Measurements from ENCODE around the gene UNC13A.

UNC13A gene

GRCh38 chr19:17722655-17723240 lies 34.6 kb upstream of the UNC13A start:
- no peak overlapping the region for H3K4me3 ChIP-seq (ENCODE audit: low read depth in 1 of 2, low read length in 2 of 2)
- peaks cover 29% of the 10 kb centered on the region for H3K36me3 ChIP-seq (ENCODE audit: insufficient read depth, low read length)
- no peak overlapping the region for H3K27ac ChIP-seq (ENCODE audit: low read depth, low read length)
- H3K4me1 ChIP-seq (ENCODE audit: insufficient read depth, low read length) = peaks cover 26% of the 10 kb centered on the region
- H3K27me3 ChIP-seq (ENCODE audit: control insufficient read depth in 1 of 2, insufficient read depth in 2 of 2, low read length in 2 of 2) = no peaks in the 10 kb centered on the region
- no peak overlapping the region for H3K9ac ChIP-seq (ENCODE audit: low read length)
- no peaks in the 10 kb centered on the region for H3K9me3 ChIP-seq (ENCODE audit: low read length)

- H3K36me3 ChIP-seq (ENCODE audit: insufficient read depth, low read length) = peaks cover 29% of the 10 kb centered on the region
- no peaks in the 10 kb centered on the region for H3K9me3 ChIP-seq (ENCODE audit: low read length)
- H3K27me3 ChIP-seq (ENCODE audit: control insufficient read depth in 1 of 2, insufficient read depth in 2 of 2, low read length in 2 of 2) = no peaks in the 10 kb centered on the region
- peaks cover 31% of the 10 kb centered on the region for H3K4me1 ChIP-seq (ENCODE audit: insufficient read depth, low read length)
- no peak overlapping the region for H3K4me3 ChIP-seq (ENCODE audit: low read depth in 1 of 2, low read length in 2 of 2)
- H3K27ac ChIP-seq (ENCODE audit: low read depth, low read length) = no peak overlapping the region
- H3K9ac ChIP-seq (ENCODE audit: low read length) = no peak overlapping the region
These were observed 33.7 kb upstream of the UNC13A start for GRCh38 chr19:17721821-17722220.

GRCh38 chr19:17721111-17721628 lies 33.0 kb upstream of the UNC13A start:
- Histone ChIP-seq H3K4me3 (ENCODE audit: low read depth in 1 of 2, low read length in 2 of 2) (peak overlapping the region in 1 of 2 donors; percentile 56), H3K4me1 (ENCODE audit: insufficient read depth, low read length) (peaks cover 31% of the 10 kb centered on the region), H3K36me3 (ENCODE audit: insufficient read depth, low read length) (peaks cover 29% of the 10 kb centered on the region), H3K27ac (ENCODE audit: low read depth, low read length) (no peak overlapping the region), H3K9ac (ENCODE audit: low read length) (peak overlapping the region; percentile 10), H3K9me3 (ENCODE audit: low read length) (no peaks in the 10 kb centered on the region), H3K27me3 (ENCODE audit: control insufficient read depth in 1 of 2, insufficient read depth in 2 of 2, low read length in 2 of 2) (no peaks in the 10 kb centered on the region)

GRCh38 chr19:17720440-17720839 lies 32.3 kb upstream of the UNC13A start:
- H3K27ac ChIP-seq (ENCODE audit: low read depth, low read length) = peak overlapping the region; percentile 22
- peaks cover 31% of the 10 kb centered on the region for H3K4me1 ChIP-seq (ENCODE audit: insufficient read depth, low read length)
- peak overlapping the region; percentile 10 for H3K9ac ChIP-seq (ENCODE audit: low read length)

GRCh38 chr19:17719730-17720400 lies 31.7 kb upstream of the UNC13A start:
- H3K36me3 ChIP-seq (ENCODE audit: insufficient read depth, low read length) = peaks cover 16% of the 10 kb centered on the region
- peaks cover 31% of the 10 kb centered on the region for H3K4me1 ChIP-seq (ENCODE audit: insufficient read depth, low read length)
- H3K27me3 ChIP-seq (ENCODE audit: control insufficient read depth in 1 of 2, insufficient read depth in 2 of 2, low read length in 2 of 2) = no peaks in the 10 kb centered on the region
- H3K27ac ChIP-seq (ENCODE audit: low read depth, low read length) = peak overlapping the region; percentile 22
- H3K4me3 ChIP-seq (ENCODE audit: low read depth in 1 of 2, low read length in 2 of 2) = peak overlapping the region; percentile 56 to 96
- H3K9me3 ChIP-seq (ENCODE audit: low read length) = no peaks in the 10 kb centered on the region
- peak overlapping the region; percentile 10 for H3K9ac ChIP-seq (ENCODE audit: low read length)

More at GRCh38 chr19:17720440-17720839, 32.3 kb upstream of the UNC13A start:
- Histone ChIP-seq H3K36me3 (ENCODE audit: insufficient read depth, low read length) (peaks cover 22% of the 10 kb centered on the region), H3K27me3 (ENCODE audit: control insufficient read depth in 1 of 2, insufficient read depth in 2 of 2, low read length in 2 of 2) (no peaks in the 10 kb centered on the region), H3K9me3 (ENCODE audit: low read length) (no peaks in the 10 kb centered on the region), H3K4me3 (ENCODE audit: low read depth in 1 of 2, low read length in 2 of 2) (peak overlapping the region; percentile 56 to 96)

- H3K36me3 ChIP-seq (ENCODE audit: insufficient read depth, low read length) = peaks cover 8% of the 10 kb centered on the region
- H3K9me3 ChIP-seq (ENCODE audit: low read length) = no peaks in the 10 kb centered on the region
- H3K27ac ChIP-seq (ENCODE audit: low read depth, low read length) = peak within 1 kb of the TSS; percentile 22
- H3K27me3 ChIP-seq (ENCODE audit: control insufficient read depth in 1 of 2, insufficient read depth in 2 of 2, low read length in 2 of 2) = no peaks in the 10 kb centered on the region
- H3K4me3 ChIP-seq (ENCODE audit: low read depth in 1 of 2, low read length in 2 of 2) = peak within 1 kb of the TSS; percentile 64 to 96
- peaks cover 31% of the 10 kb centered on the region for H3K4me1 ChIP-seq (ENCODE audit: insufficient read depth, low read length)
- H3K9ac ChIP-seq (ENCODE audit: low read length) = peak within 1 kb of the TSS; percentile 10
These were observed 31.0 kb upstream of the UNC13A start, which contains the start of gene MAP1S for GRCh38 chr19:17718947-17719711. Gene MAP1S (plus strand): TSS chr19:17719480. CDS start chr19:17719503, 23 bp downstream.

- peaks cover 31% of the 10 kb centered on the region for H3K4me1 ChIP-seq (ENCODE audit: insufficient read depth, low read length)
- H3K4me3 ChIP-seq (ENCODE audit: low read depth in 1 of 2, low read length in 2 of 2) = peak overlapping the region; percentile 64 to 96
- peaks cover 5% of the 10 kb centered on the region for H3K36me3 ChIP-seq (ENCODE audit: insufficient read depth, low read length)
- no peaks in the 10 kb centered on the region for H3K27me3 ChIP-seq (ENCODE audit: control insufficient read depth in 1 of 2, insufficient read depth in 2 of 2, low read length in 2 of 2)
- H3K27ac ChIP-seq (ENCODE audit: low read depth, low read length) = no peak overlapping the region
- H3K9ac ChIP-seq (ENCODE audit: low read length) = no peak overlapping the region
- H3K9me3 ChIP-seq (ENCODE audit: low read length) = no peaks in the 10 kb centered on the region
These were observed 30.4 kb upstream of the UNC13A start for GRCh38 chr19:17718550-17718946.

- no peaks in the 10 kb centered on the region for H3K36me3 ChIP-seq (ENCODE audit: insufficient read depth, low read length)
- H3K4me3 ChIP-seq (ENCODE audit: low read depth in 1 of 2, low read length in 2 of 2) = no peak overlapping the region
- H3K27ac ChIP-seq (ENCODE audit: low read depth, low read length) = no peak overlapping the region
- H3K27me3 ChIP-seq (ENCODE audit: control insufficient read depth in 1 of 2, insufficient read depth in 2 of 2, low read length in 2 of 2) = no peaks in the 10 kb centered on the region
- H3K9me3 ChIP-seq (ENCODE audit: low read length) = no peaks in the 10 kb centered on the region
- H3K4me1 ChIP-seq (ENCODE audit: insufficient read depth, low read length) = peaks cover 23% of the 10 kb centered on the region
- no peak overlapping the region for H3K9ac ChIP-seq (ENCODE audit: low read length)
These were observed 28.3 kb upstream of the UNC13A start for GRCh38 chr19:17716309-17716929.

GRCh38 chr19:17711851-17712250 lies 23.7 kb upstream of the UNC13A start:
- H3K9me3 ChIP-seq (ENCODE audit: low read length) = no peaks in the 10 kb centered on the region
- H3K4me3 ChIP-seq (ENCODE audit: low read depth in 1 of 2, low read length in 2 of 2) = no peak overlapping the region
- no peaks in the 10 kb centered on the region for H3K27me3 ChIP-seq (ENCODE audit: control insufficient read depth in 1 of 2, insufficient read depth in 2 of 2, low read length in 2 of 2)
- no peak overlapping the region for H3K9ac ChIP-seq (ENCODE audit: low read length)
- H3K4me1 ChIP-seq (ENCODE audit: insufficient read depth, low read length) = no peaks in the 10 kb centered on the region
- no peaks in the 10 kb centered on the region for H3K36me3 ChIP-seq (ENCODE audit: insufficient read depth, low read length)
- no peak overlapping the region for H3K27ac ChIP-seq (ENCODE audit: low read depth, low read length)

GRCh38 chr19:17706750-17707181 lies 18.6 kb upstream of the UNC13A start:
- H3K36me3 ChIP-seq (ENCODE audit: insufficient read depth, low read length) = no peaks in the 10 kb centered on the region
- no peaks in the 10 kb centered on the region for H3K9me3 ChIP-seq (ENCODE audit: low read length)
- H3K9ac ChIP-seq (ENCODE audit: low read length) = no peak overlapping the region
- H3K4me1 ChIP-seq (ENCODE audit: insufficient read depth, low read length) = no peaks in the 10 kb centered on the region
- no peaks in the 10 kb centered on the region for H3K27me3 ChIP-seq (ENCODE audit: control insufficient read depth in 1 of 2, insufficient read depth in 2 of 2, low read length in 2 of 2)
- no peak overlapping the region for H3K4me3 ChIP-seq (ENCODE audit: low read depth in 1 of 2, low read length in 2 of 2)
- no peak overlapping the region for H3K27ac ChIP-seq (ENCODE audit: low read depth, low read length)
